HepG2 (cell line): ENCODE results near the gene RAD18. TPM values are rescaled to one million over a fixed set of nuclear protein-coding genes. Genes with fewer than 3 reads are reported as not detected.
A peak's percentile ranks its signal among the peaks of the same experiment; 100 is the strongest.

Experiments used
- ASH2L ChIP-seq: fragments of 300-600, 200-600 bp; sonication (generic); IDR thresholded peaks from 2 replicates; pipeline ENCODE4 v1.7.0; 2017; ENCODE audit warnings: low read depth, mild to moderate bottlenecking, moderate library complexity, mixed read lengths, low read length; ENCODE audit not compliant: insufficient read length
- ATF7-NPFF ChIP-seq: sonication (generic); formaldehyde crosslinking; IDR thresholded peaks from 2 replicates; pipeline ENCODE4 v1.8.1; 2023; ENCODE audit warnings: mild to moderate bottlenecking, low read depth, missing genetic modification reagents, moderate library complexity
- ATM ChIP-seq: fragments of 450-650 bp; IDR thresholded peaks from 2 replicates; pipeline ENCODE4 v1.7.1; 2017; ENCODE audit warnings: mild to moderate bottlenecking, borderline replicate concordance
- CREM ChIP-seq, 2 experiments: sonication (generic) in 1 of 2; formaldehyde crosslinking in 1 of 2; IDR thresholded peaks; 2 replicates each; pipeline versions ENCODE4 v1.4.0 to v1.6.1; 2016 to 2020; ENCODE audit warnings: antibody characterized with exemption in 1 of 2, mild to moderate bottlenecking in 1 of 2, missing genetic modification reagents in 1 of 2
- DDIT3 ChIP-seq: sonication (generic); formaldehyde crosslinking; IDR thresholded peaks from 2 replicates; pipeline ENCODE4 v1.4.0; 2020; ENCODE audit warnings: mild to moderate bottlenecking, missing genetic modification reagents
- EZH2 ChIP-seq: conservative IDR thresholded peaks from 2 replicates; pipeline ENCODE4 v1.6.1; 2012; ENCODE audit warnings: mild to moderate bottlenecking, low read depth, low read length, moderate library complexity
- FOXC1 ChIP-seq: sonication (generic); formaldehyde crosslinking; IDR thresholded peaks from 2 replicates; pipeline ENCODE4 v1.8.0; 2022; ENCODE audit warnings: mild to moderate bottlenecking, missing genetic modification reagents, borderline replicate concordance
- HIVEP1 ChIP-seq: sonication (generic); formaldehyde crosslinking; IDR thresholded peaks from 2 replicates; pipeline ENCODE4 v1.4.0; 2020; ENCODE audit warnings: mild to moderate bottlenecking, missing genetic modification reagents
- IKZF5 ChIP-seq: IDR thresholded peaks from 2 replicates; pipeline ENCODE4 v1.6.1; 2018; ENCODE audit warnings: missing genetic modification reagents, mild to moderate bottlenecking, missing compliant biosample characterization
- MYNN ChIP-seq: sonication (generic); formaldehyde crosslinking; IDR thresholded peaks from 2 replicates; pipeline ENCODE4 v1.4.0; 2020; ENCODE audit warnings: mild to moderate bottlenecking, low read depth, missing genetic modification reagents
- NCOA2 ChIP-seq: sonication (generic); formaldehyde crosslinking; IDR thresholded peaks from 2 replicates; pipeline ENCODE4 v1.8.0; 2022; ENCODE audit warnings: inconsistent platforms
- PAWR ChIP-seq: sonication (generic); formaldehyde crosslinking; IDR thresholded peaks from 2 replicates; pipeline ENCODE4 v1.4.0; 2020; ENCODE audit warnings: missing genetic modification reagents, mild to moderate bottlenecking, borderline replicate concordance
- POLR2A ChIP-seq, 2 experiments: IDR thresholded peaks; 2 replicates each; pipeline ENCODE4 v1.6.1; 2011; ENCODE audit warnings: low read depth in 2 of 2, low read length in 2 of 2, mild to moderate bottlenecking in 1 of 2, moderate library complexity in 1 of 2; ENCODE audit not compliant: insufficient read depth in 1 of 2
- PRPF4 ChIP-seq: fragments of 200-400 bp; formaldehyde crosslinking; IDR thresholded peaks from 2 replicates; pipeline ENCODE4 v1.6.1; 2016; ENCODE audit warnings: low read length, low read depth; ENCODE audit not compliant: poor library complexity, severe bottlenecking
- SMYD3 ChIP-seq: sonication (generic); formaldehyde crosslinking; IDR thresholded peaks from 2 replicates; pipeline ENCODE4 v1.8.1; 2023; ENCODE audit warnings: mild to moderate bottlenecking, missing genetic modification reagents
- THAP11 ChIP-seq: IDR thresholded peaks from 2 replicates; pipeline ENCODE4 v1.6.1; 2016; ENCODE audit warnings: missing biosample characterization, missing genetic modification reagents
- U2AF2 ChIP-seq: fragments of 200-400 bp; formaldehyde crosslinking; IDR thresholded peaks from 2 replicates; pipeline ENCODE4 v1.6.1; 2017; ENCODE audit warnings: low read depth, mild to moderate bottlenecking, low read length
- ZFAT ChIP-seq: sonication (generic); formaldehyde crosslinking; conservative IDR thresholded peaks from 2 replicates; pipeline ENCODE4 v1.8.1; 2023; ENCODE audit warnings: missing genetic modification reagents, inconsistent platforms
- ZMAT3 ChIP-seq: sonication (generic); formaldehyde crosslinking; conservative IDR thresholded peaks from 2 replicates; pipeline ENCODE4 v1.7.0; 2021; ENCODE audit warnings: missing genetic modification reagents
- ZNF317 ChIP-seq: sonication (generic); formaldehyde crosslinking; IDR thresholded peaks from 2 replicates; pipeline ENCODE4 v1.5.0; 2020; ENCODE audit warnings: mild to moderate bottlenecking, missing genetic modification reagents
- ZNF343 ChIP-seq: sonication (generic); formaldehyde crosslinking; IDR thresholded peaks from 2 replicates; pipeline ENCODE4 v1.4.0; 2020; ENCODE audit warnings: mild to moderate bottlenecking, missing genetic modification reagents
- polyA plus RNA-seq, 8 experiments: library from polyadenylated mRNA; depleted of rRNA in 3 of 8; stranded (reverse) in 7 of 8; unstranded in 1 of 8; fragments of >200 nt; fragmentation: Illumina TruSeq in 4 of 8; extraction: Trizol in 4 of 8; gene quantifications; 2 replicates each; pipeline versions ENCODE4 v1.2.1 to v1.2.3, GENCODE V29; 2011 to 2016; ENCODE audit warnings: low read depth in 4 of 8, missing spikeins in 1 of 8, mixed read lengths in 1 of 8; ENCODE audit not compliant: insufficient read depth in 1 of 8
- total RNA-seq, 5 experiments: library from RNA; depleted of rRNA; stranded (reverse); fragments of >200 nt; fragmentation: Illumina TruSeq; extraction: Trizol; gene quantifications; 2 replicates each; pipeline ENCODE4 v1.2.3, GENCODE V29; 2016; ENCODE audit warnings: low read depth in 1 of 5
- TF ChIP-seq, protein P1 (sequence below): sonication (generic); formaldehyde crosslinking; IDR thresholded peaks from 2 replicates; pipeline ENCODE4 v1.4.0; 2020; ENCODE audit warnings: missing genetic modification reagents
- TF ChIP-seq, protein P2 (sequence below): sonication (generic); formaldehyde crosslinking; IDR thresholded peaks from 2 replicates; pipeline ENCODE4 v1.9.0; 2022; ENCODE audit warnings: low read depth, missing genetic modification reagents

Gene RAD18
- total and polyA plus RNA-seq, 2 of the 13 experiments (the other 11 are each of a cell fraction or from before 2014, with no cell fraction given): 5.9 to 20.7 TPM

- TF ChIP-seq NCOA2 (CRISPR knock-in tag) (peak; percentile 41; the same call in 1 of the 2 replicates), POLR2A (IDR thresholded peaks at IDR 0.05; ENCODE audit: insufficient read depth in 1 of 2, low read depth in 2 of 2, low read length in 2 of 2) (no peak), ATF7-NPFF (no peak), THAP11 (CRISPR knock-in tag) (no peak), EZH2 (no peak), PAWR (CRISPR knock-in tag) (no peak), FOXC1 (CRISPR knock-in tag) (no peak), HIVEP1 (CRISPR knock-in tag) (no peak), ZNF343 (CRISPR knock-in tag) (no peak), IKZF5 (CRISPR knock-in tag) (0 out of 2 replicates have a peak, but pooled peaks have one; percentile 28), SMYD3 (CRISPR knock-in tag) (no peak), ZMAT3 (no peak), ATM (no peak), ASH2L (peak; percentile 69), MYNN (CRISPR knock-in tag) (no peak), ZFAT (CRISPR knock-in tag) (no peak), U2AF2 (no peak), DDIT3 (CRISPR knock-in tag) (no peak), CREM (IDR thresholded peaks at IDR 0.05) (peak; percentile 22; the same call in 1 of the 2 replicates), CREM (CRISPR knock-in tag; IDR thresholded peaks at IDR 0.05) (no peak), PRPF4 (no peak), ZNF317 (CRISPR knock-in tag) (no peak)
- TF ChIP-seq, protein P1, sequence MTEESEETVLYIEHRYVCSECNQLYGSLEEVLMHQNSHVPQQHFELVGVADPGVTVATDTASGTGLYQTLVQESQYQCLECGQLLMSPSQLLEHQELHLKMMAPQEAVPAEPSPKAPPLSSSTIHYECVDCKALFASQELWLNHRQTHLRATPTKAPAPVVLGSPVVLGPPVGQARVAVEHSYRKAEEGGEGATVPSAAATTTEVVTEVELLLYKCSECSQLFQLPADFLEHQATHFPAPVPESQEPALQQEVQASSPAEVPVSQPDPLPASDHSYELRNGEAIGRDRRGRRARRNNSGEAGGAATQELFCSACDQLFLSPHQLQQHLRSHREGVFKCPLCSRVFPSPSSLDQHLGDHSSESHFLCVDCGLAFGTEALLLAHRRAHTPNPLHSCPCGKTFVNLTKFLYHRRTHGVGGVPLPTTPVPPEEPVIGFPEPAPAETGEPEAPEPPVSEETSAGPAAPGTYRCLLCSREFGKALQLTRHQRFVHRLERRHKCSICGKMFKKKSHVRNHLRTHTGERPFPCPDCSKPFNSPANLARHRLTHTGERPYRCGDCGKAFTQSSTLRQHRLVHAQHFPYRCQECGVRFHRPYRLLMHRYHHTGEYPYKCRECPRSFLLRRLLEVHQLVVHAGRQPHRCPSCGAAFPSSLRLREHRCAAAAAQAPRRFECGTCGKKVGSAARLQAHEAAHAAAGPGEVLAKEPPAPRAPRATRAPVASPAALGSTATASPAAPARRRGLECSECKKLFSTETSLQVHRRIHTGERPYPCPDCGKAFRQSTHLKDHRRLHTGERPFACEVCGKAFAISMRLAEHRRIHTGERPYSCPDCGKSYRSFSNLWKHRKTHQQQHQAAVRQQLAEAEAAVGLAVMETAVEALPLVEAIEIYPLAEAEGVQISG: no peak
- TF ChIP-seq, protein P2, sequence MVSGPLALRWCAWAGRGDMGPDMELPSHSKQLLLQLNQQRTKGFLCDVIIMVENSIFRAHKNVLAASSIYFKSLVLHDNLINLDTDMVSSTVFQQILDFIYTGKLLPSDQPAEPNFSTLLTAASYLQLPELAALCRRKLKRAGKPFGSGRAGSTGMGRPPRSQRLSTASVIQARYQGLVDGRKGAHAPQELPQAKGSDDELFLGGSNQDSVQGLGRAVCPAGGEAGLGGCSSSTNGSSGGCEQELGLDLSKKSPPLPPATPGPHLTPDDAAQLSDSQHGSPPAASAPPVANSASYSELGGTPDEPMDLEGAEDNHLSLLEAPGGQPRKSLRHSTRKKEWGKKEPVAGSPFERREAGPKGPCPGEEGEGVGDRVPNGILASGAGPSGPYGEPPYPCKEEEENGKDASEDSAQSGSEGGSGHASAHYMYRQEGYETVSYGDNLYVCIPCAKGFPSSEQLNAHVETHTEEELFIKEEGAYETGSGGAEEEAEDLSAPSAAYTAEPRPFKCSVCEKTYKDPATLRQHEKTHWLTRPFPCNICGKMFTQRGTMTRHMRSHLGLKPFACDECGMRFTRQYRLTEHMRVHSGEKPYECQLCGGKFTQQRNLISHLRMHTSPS (CRISPR knock-in tag): no peak
Observed at GRCh38 chr3:8981700-8982099, 18.4 kb upstream of the RAD18 start (continued).
